Measurements from ENCODE around the gene RAB19.

DNA sequence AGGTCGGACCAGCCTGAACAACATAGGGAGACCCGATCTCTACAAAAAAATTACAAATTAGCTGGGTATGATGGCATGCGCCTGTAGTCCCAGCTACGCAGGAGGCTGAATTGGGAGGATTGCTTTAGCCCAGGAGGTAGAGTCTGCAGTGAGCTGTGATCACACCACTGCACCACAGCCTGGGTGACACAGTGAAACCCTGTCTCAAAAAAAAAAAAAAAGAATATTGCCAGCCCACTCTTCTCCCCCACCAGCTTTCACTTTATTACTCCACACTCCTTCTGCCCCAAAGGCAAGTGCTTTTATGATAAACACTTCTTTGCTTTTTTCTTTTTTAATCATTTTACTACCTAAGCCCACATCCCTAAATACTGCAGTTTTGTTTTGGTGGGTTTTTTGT lies 14.8 kb downstream of the RAB19 start:
- TF ChIP-seq CTCF (IDR thresholded peaks at IDR 0.05) (no peak), EZH2 (IDR thresholded peaks at IDR 0.05) (no peak)
